Measurements from ENCODE around the gene PRSS33.

DNA sequence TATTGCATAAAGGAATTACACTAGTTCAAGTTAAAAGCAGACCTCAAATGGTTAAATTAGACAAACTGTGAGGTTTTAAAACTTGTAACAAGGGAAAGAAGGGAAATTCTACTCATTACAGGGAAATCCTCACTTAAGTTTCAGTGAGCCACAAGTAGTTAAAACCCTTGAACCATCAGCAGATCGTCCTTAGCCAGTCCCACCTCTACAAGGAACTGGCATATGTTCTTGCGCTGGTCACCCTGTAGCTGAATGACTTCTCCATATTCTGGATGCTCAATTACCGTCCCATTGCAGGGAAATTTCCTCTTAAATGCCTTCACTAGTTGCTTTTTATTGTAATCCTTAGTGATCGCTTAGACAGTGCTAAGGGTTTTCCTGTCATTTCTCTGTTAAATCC is 35.1 kb upstream of the PRSS33 start:
- TF ChIP-seq POLR2A (IDR thresholded peaks at IDR 0.05; ENCODE audit: extremely low read depth, insufficient read length) (no peak), MYC (IDR thresholded peaks at IDR 0.05; ENCODE audit: low read depth, low read length) (no peak)
- TF ChIP-seq, protein P1, sequence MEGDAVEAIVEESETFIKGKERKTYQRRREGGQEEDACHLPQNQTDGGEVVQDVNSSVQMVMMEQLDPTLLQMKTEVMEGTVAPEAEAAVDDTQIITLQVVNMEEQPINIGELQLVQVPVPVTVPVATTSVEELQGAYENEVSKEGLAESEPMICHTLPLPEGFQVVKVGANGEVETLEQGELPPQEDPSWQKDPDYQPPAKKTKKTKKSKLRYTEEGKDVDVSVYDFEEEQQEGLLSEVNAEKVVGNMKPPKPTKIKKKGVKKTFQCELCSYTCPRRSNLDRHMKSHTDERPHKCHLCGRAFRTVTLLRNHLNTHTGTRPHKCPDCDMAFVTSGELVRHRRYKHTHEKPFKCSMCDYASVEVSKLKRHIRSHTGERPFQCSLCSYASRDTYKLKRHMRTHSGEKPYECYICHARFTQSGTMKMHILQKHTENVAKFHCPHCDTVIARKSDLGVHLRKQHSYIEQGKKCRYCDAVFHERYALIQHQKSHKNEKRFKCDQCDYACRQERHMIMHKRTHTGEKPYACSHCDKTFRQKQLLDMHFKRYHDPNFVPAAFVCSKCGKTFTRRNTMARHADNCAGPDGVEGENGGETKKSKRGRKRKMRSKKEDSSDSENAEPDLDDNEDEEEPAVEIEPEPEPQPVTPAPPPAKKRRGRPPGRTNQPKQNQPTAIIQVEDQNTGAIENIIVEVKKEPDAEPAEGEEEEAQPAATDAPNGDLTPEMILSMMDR (IDR thresholded peaks at IDR 0.05; ENCODE audit: low read depth, low read length), result no peak
- TF ChIP-seq, protein P2, sequence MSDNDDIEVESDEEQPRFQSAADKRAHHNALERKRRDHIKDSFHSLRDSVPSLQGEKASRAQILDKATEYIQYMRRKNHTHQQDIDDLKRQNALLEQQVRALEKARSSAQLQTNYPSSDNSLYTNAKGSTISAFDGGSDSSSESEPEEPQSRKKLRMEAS (IDR thresholded peaks at IDR 0.05; ENCODE audit: low read depth, low read length), result no peak

Measured in NB4 (cell line).